ENCODE results near the gene DHX58.

DHX58 gene

DNA sequence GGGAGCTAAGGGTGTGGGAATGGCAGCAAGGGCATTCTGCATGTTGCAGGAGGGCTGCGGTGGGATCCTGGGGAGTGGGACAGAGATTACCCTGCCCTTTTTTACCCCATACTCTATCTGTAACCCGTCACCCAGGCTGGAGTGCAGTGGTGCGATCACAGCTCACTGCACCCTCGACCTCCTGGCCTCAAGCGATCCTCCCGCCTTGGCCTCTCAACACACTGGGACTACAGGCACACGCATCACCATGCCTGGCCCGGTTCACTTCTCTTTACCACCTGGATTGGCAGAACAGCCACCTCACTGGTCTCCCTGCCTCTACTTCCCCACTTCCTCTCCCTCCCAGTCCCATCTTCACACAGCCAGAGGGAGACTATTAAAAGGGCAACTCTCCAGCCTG lies 23.8 kb downstream of the DHX58 start:
- no peak for DNase-seq (ENCODE audit: extremely low spot score)
- TF ChIP-seq, protein P1, sequence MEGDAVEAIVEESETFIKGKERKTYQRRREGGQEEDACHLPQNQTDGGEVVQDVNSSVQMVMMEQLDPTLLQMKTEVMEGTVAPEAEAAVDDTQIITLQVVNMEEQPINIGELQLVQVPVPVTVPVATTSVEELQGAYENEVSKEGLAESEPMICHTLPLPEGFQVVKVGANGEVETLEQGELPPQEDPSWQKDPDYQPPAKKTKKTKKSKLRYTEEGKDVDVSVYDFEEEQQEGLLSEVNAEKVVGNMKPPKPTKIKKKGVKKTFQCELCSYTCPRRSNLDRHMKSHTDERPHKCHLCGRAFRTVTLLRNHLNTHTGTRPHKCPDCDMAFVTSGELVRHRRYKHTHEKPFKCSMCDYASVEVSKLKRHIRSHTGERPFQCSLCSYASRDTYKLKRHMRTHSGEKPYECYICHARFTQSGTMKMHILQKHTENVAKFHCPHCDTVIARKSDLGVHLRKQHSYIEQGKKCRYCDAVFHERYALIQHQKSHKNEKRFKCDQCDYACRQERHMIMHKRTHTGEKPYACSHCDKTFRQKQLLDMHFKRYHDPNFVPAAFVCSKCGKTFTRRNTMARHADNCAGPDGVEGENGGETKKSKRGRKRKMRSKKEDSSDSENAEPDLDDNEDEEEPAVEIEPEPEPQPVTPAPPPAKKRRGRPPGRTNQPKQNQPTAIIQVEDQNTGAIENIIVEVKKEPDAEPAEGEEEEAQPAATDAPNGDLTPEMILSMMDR (IDR thresholded peaks at IDR 0.05; ENCODE audit: control extremely low read depth, extremely low read depth, low read depth, missing control alignments), result no peak
- POLR2A ChIA-PET, result no interaction called here
- CTCF ChIA-PET, result interaction anchor here (3.9 kb wide), 1 partner anchor 21 kb away, joined by 17 read pairs; no protein-coding TSS in a partner anchor

DNA sequence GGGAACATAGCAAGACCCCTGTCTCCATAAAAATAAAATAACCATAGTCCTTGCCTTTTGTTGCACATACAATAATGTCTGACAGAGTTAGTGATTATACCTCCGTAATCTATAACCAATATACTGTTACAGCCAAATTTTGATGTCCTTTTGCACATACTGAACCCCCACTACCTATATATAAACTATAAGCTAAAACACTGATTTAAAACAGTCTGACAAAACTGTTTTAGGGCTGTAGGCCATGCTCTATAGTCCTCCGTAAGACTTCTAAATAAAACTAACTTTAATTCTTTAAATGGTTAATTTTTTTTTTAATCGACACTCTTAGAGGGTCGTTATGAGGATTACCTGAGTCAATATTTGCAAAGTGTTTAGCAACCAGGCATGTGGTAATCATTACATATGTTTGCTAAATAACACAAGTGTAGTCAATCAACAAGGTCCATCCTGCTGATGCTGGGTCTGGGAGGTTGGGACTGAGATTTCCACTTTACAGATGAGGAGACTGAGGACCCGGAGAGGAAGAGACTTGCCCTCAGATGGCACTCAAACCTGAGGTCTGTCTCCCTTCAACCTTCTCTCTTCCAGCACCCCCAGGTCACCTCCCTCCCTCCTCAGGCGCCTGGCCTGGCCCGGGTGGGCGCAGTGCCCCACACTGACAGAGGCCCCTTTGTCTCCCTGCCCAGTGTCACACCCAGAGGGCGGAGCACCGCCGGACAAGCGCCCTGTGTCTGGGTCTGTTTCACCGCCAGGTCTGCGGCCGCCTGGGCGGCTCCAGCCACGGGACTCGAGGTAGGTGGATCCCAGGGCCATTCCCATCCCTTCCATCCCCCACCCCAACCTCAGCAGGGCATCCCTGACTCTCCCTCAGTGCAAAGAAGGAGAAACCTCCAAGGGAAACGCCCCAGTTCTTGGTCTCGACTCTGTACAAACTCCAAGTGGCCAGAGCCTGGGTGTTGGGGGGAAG lies 24.5 kb downstream of the DHX58 start:
- CTCF ChIA-PET, result interaction anchor here (0.8 to 1.2 kb wide), 2 partner anchors 20 to 22 kb away, joined by 3 to 4 read pairs; no protein-coding TSS in a partner anchor
- no peak for DNase-seq (ENCODE audit: extremely low spot score)
- POLR2A ChIA-PET, result no interaction called here
- TF ChIP-seq, protein P1 (IDR thresholded peaks at IDR 0.05; ENCODE audit: control extremely low read depth, extremely low read depth, low read depth, missing control alignments), result no peak

GRCh38 chr17:42087042-42087701 lies 25.3 kb downstream of the DHX58 start:
- CTCF ChIA-PET, result interaction anchor here (0.8 to 1.2 kb wide), 2 partner anchors 20 to 21 kb away, joined by 3 to 4 read pairs; no protein-coding TSS in a partner anchor
- TF ChIP-seq, protein P1 (IDR thresholded peaks at IDR 0.05; ENCODE audit: control extremely low read depth, extremely low read depth, low read depth, missing control alignments), result no peak
- POLR2A ChIA-PET, result no interaction called here
- no peak for DNase-seq (ENCODE audit: extremely low spot score)

GRCh38 chr17:42081516-42082129 lies 30.9 kb downstream of the DHX58 start:
- no peak for DNase-seq (ENCODE audit: extremely low spot score)
- CTCF ChIA-PET, result interaction anchor here (2.8 to 3.3 kb wide), 2 partner anchors 10 to 16 kb away, joined by 11 to 19 read pairs; no protein-coding TSS in a partner anchor
- POLR2A ChIA-PET, result no interaction called here
- TF ChIP-seq, protein P1 (IDR thresholded peaks at IDR 0.05; ENCODE audit: control extremely low read depth, extremely low read depth, low read depth, missing control alignments), result no peak

DNA sequence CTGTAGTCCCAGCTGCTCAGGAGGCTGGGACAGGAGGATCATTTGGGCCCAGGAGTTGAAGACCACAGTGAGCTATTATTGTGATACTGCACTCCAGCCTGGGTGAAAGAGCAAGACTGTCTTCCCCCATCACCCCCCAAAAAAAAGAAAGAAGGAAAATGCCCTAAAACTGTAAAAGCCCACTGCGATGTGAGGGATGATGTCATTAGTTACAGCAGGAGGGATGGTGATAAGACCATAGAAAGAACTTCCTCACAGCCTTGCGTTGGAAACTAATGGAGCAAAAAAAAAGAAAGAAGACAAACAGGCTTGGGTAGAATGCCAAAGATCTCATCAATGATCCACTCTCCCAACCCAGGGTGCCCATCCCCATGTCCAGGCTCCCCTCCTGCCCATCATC lies 33.0 kb downstream of the DHX58 start:
- no peak for DNase-seq (ENCODE audit: extremely low spot score)
- POLR2A ChIA-PET, result no interaction called here
- CTCF ChIA-PET, result interaction anchor here (2.8 to 3.3 kb wide), 3 partner anchors 11 to 14 kb away, joined by 11 to 19 read pairs (median 12); no protein-coding TSS in a partner anchor
- TF ChIP-seq, protein P1 (IDR thresholded peaks at IDR 0.05; ENCODE audit: control extremely low read depth, extremely low read depth, low read depth, missing control alignments), result no peak

All from GM10248 (cell line).